Dedifferentiated amniotic fluid mesenchymal stem cell (primary cell): ENCODE data around the gene EEF1AKMT2.

Experiments used
- DNase-seq: peaks from one replicate; pipeline ENCODE4 v3.0.0-alpha.2; 2016; ENCODE audit errors: extremely low spot score

The EEF1AKMT2 gene

GRCh38 chr10:124737708-124738107 lies 54.0 kb downstream of the EEF1AKMT2 start:
- no peak for DNase-seq

DNA sequence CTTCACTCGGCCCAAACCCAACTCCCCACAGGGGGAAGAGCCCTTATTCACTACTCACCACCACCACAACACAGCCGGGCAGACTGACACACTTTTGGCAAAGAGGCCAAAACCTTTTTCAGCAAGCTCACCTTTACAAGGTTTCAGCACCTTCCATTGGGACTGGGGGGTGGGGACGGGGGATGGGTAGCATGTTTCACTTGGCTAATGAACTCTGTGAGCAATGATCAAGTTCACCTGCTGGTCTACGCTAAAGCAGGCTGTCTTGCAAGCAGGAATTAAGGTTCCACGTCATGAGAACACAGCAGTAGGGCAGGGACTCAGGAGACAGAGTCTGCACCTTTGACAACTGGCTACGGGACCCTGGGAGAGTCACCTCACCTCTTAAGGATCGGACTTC lies 54.5 kb downstream of the EEF1AKMT2 start:
- DNase-seq: no peak

- peak; percentile 63 for DNase-seq
Observed at GRCh38 chr10:124736491-124737136, 55.1 kb downstream of the EEF1AKMT2 start.

DNA sequence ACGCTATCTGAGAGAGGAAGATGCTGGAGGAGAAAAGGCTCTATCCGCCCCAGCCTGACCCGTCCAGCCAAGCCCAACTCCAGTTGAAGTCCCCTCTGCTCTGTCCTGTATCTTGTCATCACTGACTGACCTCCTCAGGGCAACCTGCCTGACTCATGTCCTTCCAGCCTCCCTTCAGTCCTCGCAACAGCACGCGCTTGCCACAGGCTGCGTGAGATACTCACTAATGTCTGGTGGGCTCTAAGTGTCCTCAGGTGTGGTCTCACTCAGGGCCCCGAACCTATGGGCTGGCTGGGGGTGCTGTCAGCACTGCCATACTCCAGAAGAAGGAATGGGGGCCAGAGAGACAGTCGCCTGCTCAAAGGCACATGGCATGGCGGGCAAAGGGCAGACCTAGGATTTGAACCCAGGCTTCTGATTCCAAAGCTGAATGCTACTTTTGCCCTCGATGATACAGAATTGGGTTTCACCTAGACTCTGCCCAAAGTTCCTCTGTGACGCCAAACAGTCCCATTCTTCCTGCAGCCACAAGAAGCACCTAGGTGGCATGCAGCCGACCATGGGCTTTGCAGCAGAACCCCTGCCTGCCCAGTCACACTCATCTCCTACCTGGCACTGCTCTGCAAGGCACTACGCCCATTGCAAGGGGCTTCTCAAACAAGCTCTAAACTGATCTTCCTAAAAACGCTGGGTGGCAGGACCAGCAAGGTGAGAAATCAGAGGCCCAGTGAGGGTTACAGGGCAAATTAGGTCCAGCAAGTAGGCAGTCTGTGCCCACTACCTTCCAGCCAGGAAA lies 56.0 kb downstream of the EEF1AKMT2 start:
- no peak for DNase-seq

- DNase-seq: no peak
Observed at GRCh38 chr10:124734311-124735166, 57.1 kb downstream of the EEF1AKMT2 start.

GRCh38 chr10:124733571-124734245 lies 58.0 kb downstream of the EEF1AKMT2 start:
- DNase-seq: no peak

GRCh38 chr10:124732931-124733570 lies 58.6 kb downstream of the EEF1AKMT2 start:
- DNase-seq: no peak

- DNase-seq: no peak
Observed at GRCh38 chr10:124731551-124731950, 60.1 kb downstream of the EEF1AKMT2 start.

DNA sequence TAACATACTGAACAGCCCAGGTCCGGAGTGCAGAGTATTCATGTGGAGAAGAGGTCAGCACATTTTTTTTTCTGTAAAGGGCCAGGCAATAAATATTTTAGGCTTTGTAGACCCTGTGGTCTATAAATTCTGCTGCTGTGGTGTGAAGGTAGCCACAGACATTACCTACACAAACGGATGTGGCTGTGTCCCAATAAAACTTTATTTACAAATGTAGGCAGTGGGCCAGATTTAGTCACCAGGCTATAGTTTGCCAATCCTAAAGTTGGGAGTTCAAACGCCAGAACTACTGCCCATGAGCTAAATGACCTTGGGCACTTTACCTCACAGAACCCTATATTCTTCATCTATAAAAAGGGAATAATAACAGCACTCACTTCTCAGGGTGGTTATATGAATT lies 60.9 kb downstream of the EEF1AKMT2 start:
- no peak for DNase-seq

DNA sequence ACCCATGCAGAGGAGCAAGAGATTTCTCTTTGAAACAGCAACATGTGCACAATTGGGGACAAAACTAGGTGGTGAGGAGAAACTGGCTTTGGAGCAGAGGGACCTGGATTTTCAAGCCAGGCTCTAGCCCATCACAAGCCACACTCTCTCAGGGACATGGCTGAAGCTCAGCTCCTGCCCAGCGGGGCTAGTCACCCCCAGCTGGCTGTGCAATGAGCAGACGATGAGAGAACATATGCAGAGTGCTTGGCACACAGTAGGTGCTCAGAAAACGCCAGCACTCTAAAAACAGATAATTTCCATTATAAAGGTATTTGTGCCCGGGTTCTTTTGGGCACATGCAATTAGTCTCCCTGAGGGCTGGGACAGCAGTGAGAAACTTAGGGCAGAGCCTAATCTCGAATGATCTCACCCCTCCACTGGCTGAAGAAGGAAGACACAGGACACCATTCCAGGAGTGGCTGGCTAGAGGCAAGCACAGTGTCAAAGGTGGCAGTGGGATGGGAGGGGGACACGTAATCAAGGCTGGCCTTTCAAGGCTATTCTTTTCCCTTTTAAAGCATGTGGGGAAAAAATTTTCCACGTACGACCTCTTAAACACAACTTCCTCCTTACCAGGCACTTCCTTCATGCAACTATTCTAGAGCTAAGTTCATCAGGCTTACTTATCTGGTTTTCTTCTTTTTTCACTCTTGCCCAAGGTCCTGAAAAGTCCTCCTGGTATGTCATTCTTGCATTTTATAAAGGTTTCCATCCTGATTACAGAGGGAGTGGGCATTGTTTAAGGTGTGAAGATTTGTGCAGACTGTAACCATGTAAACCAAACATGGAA lies 62.6 kb downstream of the EEF1AKMT2 start:
- no peak for DNase-seq

- no peak for DNase-seq
Observed at GRCh38 chr10:124728071-124728829, 63.4 kb downstream of the EEF1AKMT2 start.

GRCh38 chr10:124727361-124727960 lies 64.2 kb downstream of the EEF1AKMT2 start:
- no peak for DNase-seq

GRCh38 chr10:124725791-124726190 lies 65.9 kb downstream of the EEF1AKMT2 start:
- no peak for DNase-seq

GRCh38 chr10:124725171-124725631 lies 66.5 kb downstream of the EEF1AKMT2 start:
- no peak for DNase-seq

DNA sequence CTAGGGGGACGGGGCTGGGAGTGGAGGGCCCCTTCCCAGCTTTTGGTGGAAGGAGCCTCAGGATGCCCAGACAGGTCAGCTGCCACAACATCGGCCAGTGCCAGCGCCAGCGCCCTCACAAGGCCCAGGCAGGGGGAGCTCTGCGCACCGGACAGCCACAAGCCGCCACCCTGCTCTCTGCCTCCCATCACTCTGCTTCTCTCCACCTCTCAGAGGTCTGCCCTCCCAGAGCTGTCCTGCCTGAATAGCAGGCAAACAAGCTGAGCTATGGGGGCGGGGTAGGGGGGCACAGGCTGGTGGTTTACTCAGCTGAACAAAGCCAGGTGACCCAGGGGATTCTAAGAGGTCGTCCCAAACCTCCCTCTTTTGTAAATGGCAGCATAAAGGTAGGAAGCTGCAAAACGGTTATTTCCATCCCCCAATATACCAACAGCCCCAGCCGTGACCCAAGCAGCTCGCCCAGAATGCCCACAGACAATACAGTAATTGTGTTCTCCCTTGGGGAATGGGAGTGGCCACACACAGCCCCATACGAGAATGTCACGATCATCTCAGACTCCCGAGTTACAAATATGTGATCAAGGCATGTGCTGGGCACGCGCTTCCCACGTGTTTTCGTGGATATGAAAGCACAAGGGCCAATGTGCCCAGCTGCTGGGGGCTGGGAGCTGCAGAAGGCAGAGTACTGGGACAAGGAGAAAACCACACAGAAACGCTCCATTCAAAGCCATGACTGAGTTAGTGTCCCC lies 67.2 kb downstream of the EEF1AKMT2 start:
- DNase-seq: no peak

DNA sequence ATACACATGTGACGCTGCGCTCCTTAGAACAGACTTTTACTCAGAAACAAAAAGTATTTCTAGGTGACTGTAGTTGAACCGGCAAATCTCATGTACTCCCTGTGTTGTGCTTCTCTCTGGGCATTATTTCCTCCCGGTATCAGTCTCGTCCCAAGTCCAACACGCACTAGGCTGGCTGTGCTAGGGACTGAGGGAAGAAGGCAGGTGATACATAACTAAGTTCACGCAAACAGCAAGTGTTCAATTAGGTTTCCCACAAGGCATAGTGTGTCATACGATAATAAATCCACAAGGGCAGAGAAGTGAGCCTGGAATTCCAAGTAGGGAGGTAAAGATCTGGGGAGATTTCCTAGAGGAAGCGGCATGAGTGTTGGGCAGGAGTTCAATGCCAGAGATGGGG lies 67.9 kb downstream of the EEF1AKMT2 start:
- DNase-seq: no peak

DNA sequence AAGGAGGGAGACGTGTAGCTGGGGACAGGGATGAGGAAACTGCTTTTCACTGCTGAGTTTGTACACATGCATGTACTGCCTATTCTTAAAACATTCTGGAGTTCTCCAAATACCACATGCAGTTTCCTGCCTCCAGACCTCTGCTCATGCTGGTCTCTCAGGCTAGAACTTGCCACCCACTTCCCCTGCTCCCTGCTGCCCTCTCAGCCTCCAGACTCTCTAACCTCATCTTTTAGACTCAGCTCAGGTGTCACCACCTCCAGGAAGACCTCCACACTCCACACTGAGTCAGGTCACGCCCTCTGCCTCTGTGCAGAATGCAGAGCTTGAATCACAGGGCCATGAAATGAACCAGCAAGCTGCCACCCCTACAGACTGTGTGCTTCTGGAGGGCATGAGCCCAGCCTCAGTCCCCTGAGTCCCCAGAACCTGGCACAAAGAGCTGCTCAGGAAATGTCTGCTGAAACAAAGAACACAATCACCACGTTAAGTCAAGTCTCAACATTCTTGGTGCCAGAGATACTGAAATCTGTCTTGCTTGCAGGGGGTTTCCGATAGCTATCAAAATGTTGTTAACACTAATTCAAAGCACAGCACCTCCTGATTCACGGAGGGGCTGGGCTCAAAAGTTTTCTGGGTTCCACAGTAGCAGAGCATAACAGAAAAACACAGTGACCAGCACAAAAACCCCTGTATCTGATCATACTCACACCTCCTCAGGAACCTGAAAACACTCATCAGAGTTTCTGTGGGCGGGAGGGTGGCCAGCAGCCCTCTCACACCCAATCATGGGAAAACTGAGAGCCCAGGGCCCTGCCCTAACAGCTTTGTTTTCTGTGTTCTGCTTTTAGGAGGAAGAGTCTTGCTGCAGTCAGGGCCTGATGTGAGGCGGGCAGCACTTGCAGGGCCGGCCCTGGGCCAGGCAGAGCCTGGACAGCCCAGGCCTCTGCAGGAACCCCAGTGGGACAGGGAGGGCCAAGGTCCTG lies 68.6 kb downstream of the EEF1AKMT2 start:
- DNase-seq: no peak
